GM23338 (cell line): ENCODE data around the gene GDPD5.
A peak's percentile ranks its signal among the peaks of the same experiment; 100 is the strongest.

Source experiments
- EZH2 ChIP-seq: fragments of 200-600 bp; sonication (generic); IDR thresholded peaks from one replicate; pipeline ENCODE4 v1.8.0; 2017; ENCODE audit warnings: antibody characterized with exemption, mild to moderate bottlenecking, low read depth; ENCODE audit not compliant: unreplicated experiment
- EZH2phosphoT487 ChIP-seq: fragments of 200-600 bp; sonication (generic); IDR thresholded peaks from one replicate; pipeline ENCODE4 v1.8.1; 2018; ENCODE audit warnings: antibody characterized with exemption; ENCODE audit not compliant: unreplicated experiment
- JUNB ChIP-seq: IDR thresholded peaks from one replicate; pipeline ENCODE4 v1.6.1; 2016; ENCODE audit warnings: antibody characterized with exemption; ENCODE audit not compliant: unreplicated experiment
- POLR2AphosphoS5 ChIP-seq: IDR thresholded peaks from 2 replicates; pipeline ENCODE4 v1.6.1; 2016; ENCODE audit warnings: antibody characterized with exemption, low read depth
- TF ChIP-seq, protein P1 (sequence below), 2 experiments: fragments of 200-600 bp in 1 of 2; sonication (generic) in 1 of 2; conservative IDR thresholded peaks; 2 replicates each; pipeline versions ENCODE4 v1.5.1 to v1.6.1; 2016 to 2017; ENCODE audit warnings: antibody characterized with exemption in 2 of 2, low read depth in 2 of 2, mild to moderate bottlenecking in 2 of 2, moderate library complexity in 1 of 2
- TF ChIP-seq, protein P2 (sequence below): IDR thresholded peaks from one replicate; pipeline ENCODE4 v1.6.1; 2018; ENCODE audit warnings: antibody characterized with exemption; ENCODE audit not compliant: unreplicated experiment
- TF ChIP-seq, protein P3 (sequence below): fragments of 250-450 bp; sonication (Bioruptor Pico); IDR thresholded peaks from 2 replicates; pipeline ENCODE4 v1.5.0; 2020; ENCODE audit warnings: mild to moderate bottlenecking, moderate library complexity

DNA sequence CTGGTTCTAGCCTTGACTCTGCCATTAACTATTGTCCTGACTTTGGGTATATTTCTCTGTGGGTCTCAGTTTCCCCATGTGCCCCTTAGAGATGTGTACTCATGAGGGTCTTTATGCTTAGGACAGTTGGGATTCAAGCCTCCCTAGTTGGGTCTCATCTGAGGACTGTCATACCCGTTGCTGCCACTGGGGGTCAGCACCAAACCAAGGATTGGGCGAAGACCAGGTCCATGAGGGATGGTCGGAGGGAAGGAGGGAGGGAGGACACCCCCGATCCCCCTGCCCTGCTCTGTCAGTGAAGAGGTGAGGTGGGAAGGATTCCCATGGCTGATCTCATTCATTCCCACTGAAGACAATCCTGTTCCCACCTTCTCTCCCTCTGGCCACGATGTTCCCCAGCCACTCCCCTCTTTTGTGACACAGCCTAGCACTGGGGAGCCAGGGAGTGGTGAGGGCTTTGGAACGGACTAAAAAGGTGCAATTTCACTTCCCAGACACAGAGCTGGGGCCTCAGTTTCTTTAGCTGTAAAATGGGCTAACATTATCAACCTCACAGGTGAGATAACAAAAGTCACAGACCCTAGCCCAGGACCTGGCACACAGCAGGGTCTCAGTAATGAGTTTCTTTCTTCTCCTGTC is 80.3 kb downstream of the GDPD5 start:
- TF ChIP-seq, protein P1, sequence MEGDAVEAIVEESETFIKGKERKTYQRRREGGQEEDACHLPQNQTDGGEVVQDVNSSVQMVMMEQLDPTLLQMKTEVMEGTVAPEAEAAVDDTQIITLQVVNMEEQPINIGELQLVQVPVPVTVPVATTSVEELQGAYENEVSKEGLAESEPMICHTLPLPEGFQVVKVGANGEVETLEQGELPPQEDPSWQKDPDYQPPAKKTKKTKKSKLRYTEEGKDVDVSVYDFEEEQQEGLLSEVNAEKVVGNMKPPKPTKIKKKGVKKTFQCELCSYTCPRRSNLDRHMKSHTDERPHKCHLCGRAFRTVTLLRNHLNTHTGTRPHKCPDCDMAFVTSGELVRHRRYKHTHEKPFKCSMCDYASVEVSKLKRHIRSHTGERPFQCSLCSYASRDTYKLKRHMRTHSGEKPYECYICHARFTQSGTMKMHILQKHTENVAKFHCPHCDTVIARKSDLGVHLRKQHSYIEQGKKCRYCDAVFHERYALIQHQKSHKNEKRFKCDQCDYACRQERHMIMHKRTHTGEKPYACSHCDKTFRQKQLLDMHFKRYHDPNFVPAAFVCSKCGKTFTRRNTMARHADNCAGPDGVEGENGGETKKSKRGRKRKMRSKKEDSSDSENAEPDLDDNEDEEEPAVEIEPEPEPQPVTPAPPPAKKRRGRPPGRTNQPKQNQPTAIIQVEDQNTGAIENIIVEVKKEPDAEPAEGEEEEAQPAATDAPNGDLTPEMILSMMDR (conservative IDR thresholded peaks at IDR 0.05; ENCODE audit: low read depth in 2 of 2) = peak; percentile 92 to 99
- TF ChIP-seq EZH2 (no peak), POLR2AphosphoS5 (no peak), EZH2phosphoT487 (no peak), JUNB (no peak)
- TF ChIP-seq, protein P2, sequence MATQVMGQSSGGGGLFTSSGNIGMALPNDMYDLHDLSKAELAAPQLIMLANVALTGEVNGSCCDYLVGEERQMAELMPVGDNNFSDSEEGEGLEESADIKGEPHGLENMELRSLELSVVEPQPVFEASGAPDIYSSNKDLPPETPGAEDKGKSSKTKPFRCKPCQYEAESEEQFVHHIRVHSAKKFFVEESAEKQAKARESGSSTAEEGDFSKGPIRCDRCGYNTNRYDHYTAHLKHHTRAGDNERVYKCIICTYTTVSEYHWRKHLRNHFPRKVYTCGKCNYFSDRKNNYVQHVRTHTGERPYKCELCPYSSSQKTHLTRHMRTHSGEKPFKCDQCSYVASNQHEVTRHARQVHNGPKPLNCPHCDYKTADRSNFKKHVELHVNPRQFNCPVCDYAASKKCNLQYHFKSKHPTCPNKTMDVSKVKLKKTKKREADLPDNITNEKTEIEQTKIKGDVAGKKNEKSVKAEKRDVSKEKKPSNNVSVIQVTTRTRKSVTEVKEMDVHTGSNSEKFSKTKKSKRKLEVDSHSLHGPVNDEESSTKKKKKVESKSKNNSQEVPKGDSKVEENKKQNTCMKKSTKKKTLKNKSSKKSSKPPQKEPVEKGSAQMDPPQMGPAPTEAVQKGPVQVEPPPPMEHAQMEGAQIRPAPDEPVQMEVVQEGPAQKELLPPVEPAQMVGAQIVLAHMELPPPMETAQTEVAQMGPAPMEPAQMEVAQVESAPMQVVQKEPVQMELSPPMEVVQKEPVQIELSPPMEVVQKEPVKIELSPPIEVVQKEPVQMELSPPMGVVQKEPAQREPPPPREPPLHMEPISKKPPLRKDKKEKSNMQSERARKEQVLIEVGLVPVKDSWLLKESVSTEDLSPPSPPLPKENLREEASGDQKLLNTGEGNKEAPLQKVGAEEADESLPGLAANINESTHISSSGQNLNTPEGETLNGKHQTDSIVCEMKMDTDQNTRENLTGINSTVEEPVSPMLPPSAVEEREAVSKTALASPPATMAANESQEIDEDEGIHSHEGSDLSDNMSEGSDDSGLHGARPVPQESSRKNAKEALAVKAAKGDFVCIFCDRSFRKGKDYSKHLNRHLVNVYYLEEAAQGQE = no peak
- TF ChIP-seq, protein P3, sequence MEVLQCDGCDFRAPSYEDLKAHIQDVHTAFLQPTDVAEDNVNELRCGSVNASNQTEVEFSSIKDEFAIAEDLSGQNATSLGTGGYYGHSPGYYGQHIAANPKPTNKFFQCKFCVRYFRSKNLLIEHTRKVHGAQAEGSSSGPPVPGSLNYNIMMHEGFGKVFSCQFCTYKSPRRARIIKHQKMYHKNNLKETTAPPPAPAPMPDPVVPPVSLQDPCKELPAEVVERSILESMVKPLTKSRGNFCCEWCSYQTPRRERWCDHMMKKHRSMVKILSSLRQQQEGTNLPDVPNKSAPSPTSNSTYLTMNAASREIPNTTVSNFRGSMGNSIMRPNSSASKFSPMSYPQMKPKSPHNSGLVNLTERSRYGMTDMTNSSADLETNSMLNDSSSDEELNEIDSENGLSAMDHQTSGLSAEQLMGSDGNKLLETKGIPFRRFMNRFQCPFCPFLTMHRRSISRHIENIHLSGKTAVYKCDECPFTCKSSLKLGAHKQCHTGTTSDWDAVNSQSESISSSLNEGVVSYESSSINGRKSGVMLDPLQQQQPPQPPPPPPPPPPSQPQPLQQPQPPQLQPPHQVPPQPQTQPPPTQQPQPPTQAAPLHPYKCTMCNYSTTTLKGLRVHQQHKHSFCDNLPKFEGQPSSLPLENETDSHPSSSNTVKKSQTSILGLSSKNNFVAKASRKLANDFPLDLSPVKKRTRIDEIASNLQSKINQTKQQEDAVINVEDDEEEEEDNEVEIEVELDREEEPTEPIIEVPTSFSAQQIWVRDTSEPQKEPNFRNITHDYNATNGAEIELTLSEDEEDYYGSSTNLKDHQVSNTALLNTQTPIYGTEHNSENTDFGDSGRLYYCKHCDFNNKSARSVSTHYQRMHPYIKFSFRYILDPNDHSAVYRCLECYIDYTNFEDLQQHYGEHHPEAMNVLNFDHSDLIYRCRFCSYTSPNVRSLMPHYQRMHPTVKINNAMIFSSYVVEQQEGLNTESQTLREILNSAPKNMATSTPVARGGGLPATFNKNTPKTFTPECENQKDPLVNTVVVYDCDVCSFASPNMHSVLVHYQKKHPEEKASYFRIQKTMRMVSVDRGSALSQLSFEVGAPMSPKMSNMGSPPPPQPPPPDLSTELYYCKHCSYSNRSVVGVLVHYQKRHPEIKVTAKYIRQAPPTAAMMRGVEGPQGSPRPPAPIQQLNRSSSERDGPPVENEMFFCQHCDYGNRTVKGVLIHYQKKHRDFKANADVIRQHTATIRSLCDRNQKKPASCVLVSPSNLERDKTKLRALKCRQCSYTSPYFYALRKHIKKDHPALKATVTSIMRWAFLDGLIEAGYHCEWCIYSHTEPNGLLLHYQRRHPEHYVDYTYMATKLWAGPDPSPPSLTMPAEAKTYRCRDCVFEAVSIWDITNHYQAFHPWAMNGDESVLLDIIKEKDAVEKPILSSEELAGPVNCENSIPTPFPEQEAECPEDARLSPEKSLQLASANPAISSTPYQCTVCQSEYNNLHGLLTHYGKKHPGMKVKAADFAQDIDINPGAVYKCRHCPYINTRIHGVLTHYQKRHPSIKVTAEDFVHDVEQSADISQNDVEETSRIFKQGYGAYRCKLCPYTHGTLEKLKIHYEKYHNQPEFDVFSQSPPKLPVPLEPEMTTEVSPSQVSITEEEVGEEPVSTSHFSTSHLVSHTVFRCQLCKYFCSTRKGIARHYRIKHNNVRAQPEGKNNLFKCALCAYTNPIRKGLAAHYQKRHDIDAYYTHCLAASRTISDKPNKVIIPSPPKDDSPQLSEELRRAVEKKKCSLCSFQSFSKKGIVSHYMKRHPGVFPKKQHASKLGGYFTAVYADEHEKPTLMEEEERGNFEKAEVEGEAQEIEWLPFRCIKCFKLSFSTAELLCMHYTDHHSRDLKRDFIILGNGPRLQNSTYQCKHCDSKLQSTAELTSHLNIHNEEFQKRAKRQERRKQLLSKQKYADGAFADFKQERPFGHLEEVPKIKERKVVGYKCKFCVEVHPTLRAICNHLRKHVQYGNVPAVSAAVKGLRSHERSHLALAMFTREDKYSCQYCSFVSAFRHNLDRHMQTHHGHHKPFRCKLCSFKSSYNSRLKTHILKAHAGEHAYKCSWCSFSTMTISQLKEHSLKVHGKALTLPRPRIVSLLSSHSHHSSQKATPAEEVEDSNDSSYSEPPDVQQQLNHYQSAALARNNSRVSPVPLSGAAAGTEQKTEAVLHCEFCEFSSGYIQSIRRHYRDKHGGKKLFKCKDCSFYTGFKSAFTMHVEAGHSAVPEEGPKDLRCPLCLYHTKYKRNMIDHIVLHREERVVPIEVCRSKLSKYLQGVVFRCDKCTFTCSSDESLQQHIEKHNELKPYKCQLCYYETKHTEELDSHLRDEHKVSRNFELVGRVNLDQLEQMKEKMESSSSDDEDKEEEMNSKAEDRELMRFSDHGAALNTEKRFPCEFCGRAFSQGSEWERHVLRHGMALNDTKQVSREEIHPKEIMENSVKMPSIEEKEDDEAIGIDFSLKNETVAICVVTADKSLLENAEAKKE = no peak
